Mucosa of gallbladder (tissue), 1 donor: Measurements from ENCODE around the gene SDR9C7. TPM values are rescaled to one million over a fixed set of nuclear protein-coding genes. Genes with fewer than 3 reads are reported as not detected.

Experiments
- DNase-seq: peaks from one replicate; pipeline ENCODE4 v3.0.0-alpha.2; 2020; ENCODE audit warnings: low spot score
- total RNA-seq: library from RNA; stranded (reverse); gene quantifications from one replicate; pipeline ENCODE4 v1.2.1, GENCODE V29; 2021
- donor health status: DM: no; HTN: no; CAD: no.

Gene SDR9C7
- total RNA-seq, 1 donor from 2014 or later = not detected

DNA sequence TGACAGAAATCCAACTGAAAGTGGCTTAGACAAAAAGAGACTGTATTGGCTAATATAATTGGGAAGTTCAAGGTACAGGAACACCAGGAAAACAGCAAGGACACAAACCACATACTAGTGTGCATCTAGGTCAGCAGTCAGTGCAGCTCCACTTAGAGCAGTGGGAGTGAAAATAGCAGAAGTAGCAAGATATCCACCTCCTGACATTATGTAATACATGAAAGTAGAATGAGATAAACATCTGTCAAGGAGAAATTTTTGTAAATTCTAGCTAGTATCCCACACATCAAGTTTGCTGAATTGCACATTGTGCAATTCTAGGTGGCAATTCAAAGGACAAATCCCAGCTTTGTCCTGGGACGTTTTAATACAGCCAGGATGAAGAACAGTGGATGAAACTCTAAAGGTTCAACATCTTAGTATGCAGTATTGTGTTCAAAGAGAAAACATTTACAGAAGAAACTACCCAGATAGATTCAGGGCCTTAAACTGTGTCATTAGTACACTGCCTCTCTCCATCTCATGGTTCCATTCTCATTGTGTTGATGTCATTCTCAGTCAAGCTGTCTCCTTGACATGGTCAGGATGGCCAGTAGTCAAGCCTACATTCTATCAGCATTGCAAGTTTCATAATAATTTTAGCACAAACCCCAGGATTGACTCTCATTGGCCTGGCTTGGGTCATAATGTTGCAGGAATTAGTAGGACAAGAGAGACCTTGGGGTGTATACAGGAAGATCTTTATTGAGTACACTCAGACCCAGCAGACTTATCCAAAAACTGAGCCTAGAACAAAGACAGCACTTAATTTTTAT, 56.8 kb downstream of the SDR9C7 start:
- no peak for DNase-seq

DNA sequence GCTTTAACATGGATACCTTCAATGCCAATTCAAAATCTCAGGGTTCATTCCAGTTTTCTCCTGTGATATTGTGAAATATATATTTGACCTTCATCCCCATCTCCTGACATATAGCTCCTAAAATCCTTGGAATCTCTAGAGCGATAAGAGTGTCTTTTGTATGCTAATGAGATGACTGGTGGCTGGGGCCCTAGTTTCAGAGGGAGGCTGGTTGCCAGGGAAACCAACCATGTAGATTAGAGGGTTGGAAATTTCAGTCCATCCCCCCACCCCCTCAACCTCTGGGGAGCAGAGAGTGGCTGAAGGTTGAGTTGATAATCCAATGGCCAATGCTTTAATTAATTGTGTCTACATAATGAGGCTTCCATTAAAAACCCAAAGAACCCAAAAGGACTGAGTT, 59.4 kb downstream of the SDR9C7 start:
- DNase-seq = no peak

DNA sequence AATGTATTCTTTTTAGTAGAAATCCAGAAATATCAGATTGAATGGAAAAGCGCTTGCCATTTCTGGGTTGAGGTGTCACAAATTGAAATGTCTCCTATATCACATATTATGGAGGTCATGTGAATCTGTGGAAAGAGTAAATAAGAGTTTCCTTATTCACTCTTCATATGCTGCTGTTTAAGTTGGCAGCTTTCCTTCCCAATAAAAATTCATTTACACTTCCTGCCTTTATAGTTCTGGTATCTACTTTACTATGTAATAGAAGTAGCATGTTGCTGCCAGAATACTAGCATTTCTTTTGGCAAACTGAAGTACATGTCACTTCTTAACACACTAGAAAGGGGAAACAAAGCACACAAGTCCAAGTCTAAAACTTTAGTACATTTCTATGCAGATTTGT, 60.8 kb downstream of the SDR9C7 start:
- DNase-seq = no peak

Other genes with a start within 250 kb of the SDR9C7 start
- 201 TPM for gene PTGES3, start 246.1 kb downstream of the SDR9C7 start, total RNA-seq
- gene NACA, start 209.1 kb downstream of the SDR9C7 start, total RNA-seq = 599 TPM
- gene PRIM1, start 182.1 kb downstream of the SDR9C7 start, total RNA-seq = 3.9 TPM
- 19.0 TPM for gene HSD17B6, start 171.1 kb downstream of the SDR9C7 start, total RNA-seq
- 0.52 TPM for gene RDH16, start 23.2 kb upstream of the SDR9C7 start, total RNA-seq
- gene ZBTB39, start 72.1 kb upstream of the SDR9C7 start, total RNA-seq = 5.7 TPM
- gene TAC3, start 82.1 kb upstream of the SDR9C7 start, total RNA-seq = 0.52 TPM
- gene MYO1A, start 115.7 kb upstream of the SDR9C7 start, total RNA-seq = 48.5 TPM
- 11.4 TPM for gene NEMP1, start 144.4 kb upstream of the SDR9C7 start, total RNA-seq
- gene NAB2, start 154.7 kb upstream of the SDR9C7 start, total RNA-seq = 21.4 TPM
- gene STAT6, start 177.0 kb upstream of the SDR9C7 start, total RNA-seq = 287 TPM
- gene LRP1, start 194.1 kb upstream of the SDR9C7 start, total RNA-seq = 241 TPM
- not detected for gene LRP1-AS, start 213.2 kb upstream of the SDR9C7 start, total RNA-seq